GM10266 (cell line): Measurements from ENCODE around the gene SLC66A3.
"Not testable (repeated sequence)": the region's sequence is repeated elsewhere in the genome, so short reads cannot be mapped to it uniquely, and the experiment has no call there.

Source experiments
- DNase-seq: peaks from one replicate; pipeline ENCODE4 v3.0.0; 2012; ENCODE audit errors: extremely low spot score
- TF ChIP-seq, protein P1 (sequence below): IDR thresholded peaks from 2 replicates; pipeline ENCODE4 v1.5.1; 2012; ENCODE audit warnings: mild to moderate bottlenecking, low read depth; ENCODE audit not compliant: control insufficient read depth, insufficient read depth; ENCODE audit errors: missing control alignments

SLC66A3 gene

DNA sequence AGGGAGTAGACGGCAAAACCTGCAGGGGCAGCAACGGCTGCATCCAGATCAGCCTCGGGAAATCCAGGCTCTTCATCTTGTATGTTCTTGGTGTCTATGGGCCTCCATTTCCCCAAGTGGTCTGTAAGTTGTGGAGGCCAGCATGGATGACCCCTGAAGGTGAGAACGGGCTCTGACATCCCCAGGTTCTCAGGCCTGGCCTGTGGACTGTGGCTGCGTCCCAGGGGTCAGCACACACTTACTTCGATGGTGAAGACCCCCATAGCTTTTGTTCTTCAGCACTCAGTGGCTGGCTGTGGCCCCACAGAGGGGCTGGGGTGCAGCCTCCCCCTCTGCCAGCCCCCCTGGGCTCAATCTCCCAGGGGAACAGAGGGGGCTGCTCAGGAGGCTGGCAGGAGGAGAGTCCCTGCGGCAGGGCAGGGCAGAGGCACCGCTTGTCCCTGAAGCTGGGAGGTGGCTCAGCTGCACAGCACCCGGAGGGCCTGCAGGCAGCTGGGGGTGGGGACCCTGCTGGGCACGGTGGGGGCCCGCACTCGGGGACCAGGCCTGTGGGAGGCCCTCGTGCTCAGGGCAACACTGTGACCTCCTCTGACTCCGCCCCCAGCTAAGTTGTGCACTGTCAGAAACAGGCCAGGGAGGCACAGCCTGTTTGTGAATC lies 3.8 kb downstream of the SLC66A3 start:
- TF ChIP-seq, protein P1, sequence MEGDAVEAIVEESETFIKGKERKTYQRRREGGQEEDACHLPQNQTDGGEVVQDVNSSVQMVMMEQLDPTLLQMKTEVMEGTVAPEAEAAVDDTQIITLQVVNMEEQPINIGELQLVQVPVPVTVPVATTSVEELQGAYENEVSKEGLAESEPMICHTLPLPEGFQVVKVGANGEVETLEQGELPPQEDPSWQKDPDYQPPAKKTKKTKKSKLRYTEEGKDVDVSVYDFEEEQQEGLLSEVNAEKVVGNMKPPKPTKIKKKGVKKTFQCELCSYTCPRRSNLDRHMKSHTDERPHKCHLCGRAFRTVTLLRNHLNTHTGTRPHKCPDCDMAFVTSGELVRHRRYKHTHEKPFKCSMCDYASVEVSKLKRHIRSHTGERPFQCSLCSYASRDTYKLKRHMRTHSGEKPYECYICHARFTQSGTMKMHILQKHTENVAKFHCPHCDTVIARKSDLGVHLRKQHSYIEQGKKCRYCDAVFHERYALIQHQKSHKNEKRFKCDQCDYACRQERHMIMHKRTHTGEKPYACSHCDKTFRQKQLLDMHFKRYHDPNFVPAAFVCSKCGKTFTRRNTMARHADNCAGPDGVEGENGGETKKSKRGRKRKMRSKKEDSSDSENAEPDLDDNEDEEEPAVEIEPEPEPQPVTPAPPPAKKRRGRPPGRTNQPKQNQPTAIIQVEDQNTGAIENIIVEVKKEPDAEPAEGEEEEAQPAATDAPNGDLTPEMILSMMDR: no peak
- DNase-seq: no peak

DNA sequence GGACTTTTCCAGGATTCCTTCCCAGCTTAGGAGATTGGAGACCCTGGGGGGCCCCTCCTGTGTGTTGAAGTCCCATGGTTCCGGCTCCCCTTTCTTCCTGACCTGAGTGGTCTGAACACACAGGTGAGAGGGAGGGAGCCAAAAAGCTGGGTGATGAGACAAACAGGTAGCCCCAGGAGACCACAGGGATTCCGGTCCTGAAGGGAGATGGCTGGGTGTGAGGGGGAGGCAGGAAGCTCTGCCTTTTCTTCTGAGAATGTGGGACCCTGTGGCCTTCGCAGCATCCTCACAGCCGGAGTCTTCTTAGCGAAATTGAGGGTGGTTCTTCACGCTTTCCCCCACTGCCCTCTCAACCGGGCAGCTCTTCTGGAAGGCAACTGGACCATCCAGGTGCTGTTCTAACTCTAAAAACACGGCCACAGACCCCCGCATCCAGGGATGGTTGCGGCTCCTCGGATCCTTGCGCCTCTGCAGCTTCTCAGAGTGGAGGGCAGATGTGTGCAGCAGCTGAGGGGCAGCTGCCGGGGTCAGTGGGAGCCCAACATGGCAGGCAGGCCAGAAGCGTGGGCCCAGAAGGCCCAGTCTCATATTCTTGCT lies 4.4 kb downstream of the SLC66A3 start:
- TF ChIP-seq, protein P1: no peak
- no peak for DNase-seq

DNA sequence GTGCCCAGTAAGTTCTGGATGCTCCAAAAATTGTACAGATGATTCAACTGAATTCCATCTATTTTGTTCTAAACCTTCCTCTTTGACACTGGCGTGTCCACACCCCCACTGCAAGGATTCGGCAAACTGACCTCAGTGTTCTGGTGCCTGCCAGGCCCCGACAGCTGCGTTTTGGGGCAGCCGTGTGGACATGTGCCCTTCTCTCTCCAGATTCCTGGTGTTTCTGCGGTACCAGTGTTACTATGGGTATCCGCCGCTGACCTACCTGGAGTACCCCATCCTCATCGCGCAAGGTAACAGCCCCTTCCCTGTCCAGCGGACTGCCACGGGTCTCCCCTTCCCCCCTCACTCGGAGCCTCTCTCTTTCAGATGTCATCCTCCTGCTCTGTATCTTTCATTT lies 5.0 kb downstream of the SLC66A3 start:
- no peak for DNase-seq
- TF ChIP-seq, protein P1: no peak

DNA sequence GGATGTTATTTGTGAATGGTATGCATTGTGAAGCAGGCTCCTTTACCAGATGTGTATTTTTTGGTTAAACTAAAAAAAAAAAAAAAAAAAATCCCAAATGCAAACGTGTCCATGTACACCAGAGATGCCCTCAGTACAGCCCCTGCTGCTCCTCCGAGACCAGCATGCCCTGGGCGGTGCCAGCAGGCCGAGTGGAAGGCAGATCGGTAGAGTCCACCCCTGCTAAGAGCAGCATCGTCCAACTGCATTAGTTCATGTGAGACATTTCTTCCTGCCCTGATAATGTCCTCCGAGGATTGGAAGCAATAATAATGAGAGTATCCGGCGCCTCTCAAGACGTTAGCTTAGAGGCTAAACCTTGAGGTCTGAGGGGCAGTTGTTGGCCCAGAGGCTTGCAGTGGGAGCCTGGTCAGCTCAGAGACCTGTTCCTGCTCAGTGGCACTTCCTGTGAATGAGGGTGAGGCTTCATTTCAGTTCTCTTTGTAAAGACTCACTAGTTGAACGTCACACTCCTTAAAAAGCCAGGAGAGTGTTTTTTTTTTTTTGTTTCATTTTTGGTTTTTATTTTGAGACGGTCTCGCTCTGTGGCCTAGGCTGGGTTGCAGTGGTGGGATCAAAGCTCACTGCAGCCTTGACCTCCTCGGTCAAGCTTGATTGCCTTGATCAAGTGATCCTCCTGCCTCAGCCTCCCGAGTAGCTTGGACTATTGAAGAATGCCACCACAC lies 5.6 kb downstream of the SLC66A3 start:
- TF ChIP-seq, protein P1: no peak

DNA sequence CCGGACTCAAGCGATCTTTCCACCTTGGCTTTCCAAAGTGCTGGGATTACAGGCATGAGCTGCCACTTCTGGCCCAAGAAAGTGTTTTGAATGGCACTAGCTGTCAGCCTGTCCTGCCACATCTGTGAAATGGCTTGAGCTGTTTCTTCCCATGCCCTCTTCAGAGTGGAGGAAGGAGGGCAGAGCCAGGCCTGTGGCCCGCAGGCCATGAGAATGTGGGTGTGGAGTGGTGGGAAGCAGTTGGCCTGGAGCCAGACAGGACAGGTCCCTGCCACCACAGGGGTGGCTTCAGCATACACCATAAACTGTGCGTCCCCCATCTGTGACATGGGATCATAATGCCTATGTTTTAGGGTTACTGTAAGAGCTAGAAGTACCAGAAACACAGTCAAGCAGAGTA lies 6.5 kb downstream of the SLC66A3 start:
- TF ChIP-seq, protein P1: no peak
- DNase-seq: no peak

More for the DNA sequence above, 5.6 kb downstream of the SLC66A3 start:
- peak; percentile 77 for DNase-seq

DNA sequence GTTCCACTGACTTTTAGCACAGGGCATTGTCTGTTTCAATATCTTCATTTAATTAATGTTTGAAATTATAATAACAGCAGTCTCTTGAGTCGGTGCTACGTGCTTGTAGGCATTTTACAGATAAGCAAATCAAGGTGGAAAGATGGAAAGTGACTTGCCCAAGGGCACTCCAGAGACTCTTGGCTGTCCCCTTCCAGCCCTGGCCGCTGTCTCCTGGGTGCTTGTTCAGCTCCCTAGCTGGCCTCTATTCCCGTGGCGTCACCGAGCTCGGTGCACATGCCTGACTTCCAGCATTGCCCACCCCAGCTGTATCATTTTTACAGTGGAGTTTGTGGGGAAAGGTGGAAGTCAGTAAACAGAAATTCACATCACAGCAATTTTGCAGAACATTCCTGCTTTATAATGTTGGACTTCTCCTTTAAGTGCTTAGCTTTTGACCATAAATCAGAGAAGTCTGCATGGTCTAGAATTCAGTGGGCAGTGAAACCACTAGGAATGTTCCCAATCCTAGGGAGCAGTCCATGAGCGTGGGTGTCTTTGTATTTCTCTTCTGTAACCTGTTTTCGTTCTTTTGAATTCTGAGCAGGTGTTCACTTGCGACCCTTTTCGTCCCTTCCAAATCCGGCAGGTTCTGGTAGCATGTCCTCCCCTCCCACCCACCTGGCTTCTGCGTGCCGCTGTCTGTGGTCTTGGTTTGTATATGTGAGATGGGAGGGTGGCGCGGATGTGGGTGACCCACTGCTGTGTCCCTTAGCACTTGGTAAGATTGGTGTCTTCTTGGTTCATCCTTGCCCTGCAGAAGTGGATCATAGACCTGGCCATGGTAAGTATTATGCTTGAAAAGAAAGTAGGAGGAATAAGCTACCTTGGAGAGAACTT lies 8.4 kb downstream of the SLC66A3 start:
- DNase-seq: no peak
- TF ChIP-seq, protein P1: no peak

DNA sequence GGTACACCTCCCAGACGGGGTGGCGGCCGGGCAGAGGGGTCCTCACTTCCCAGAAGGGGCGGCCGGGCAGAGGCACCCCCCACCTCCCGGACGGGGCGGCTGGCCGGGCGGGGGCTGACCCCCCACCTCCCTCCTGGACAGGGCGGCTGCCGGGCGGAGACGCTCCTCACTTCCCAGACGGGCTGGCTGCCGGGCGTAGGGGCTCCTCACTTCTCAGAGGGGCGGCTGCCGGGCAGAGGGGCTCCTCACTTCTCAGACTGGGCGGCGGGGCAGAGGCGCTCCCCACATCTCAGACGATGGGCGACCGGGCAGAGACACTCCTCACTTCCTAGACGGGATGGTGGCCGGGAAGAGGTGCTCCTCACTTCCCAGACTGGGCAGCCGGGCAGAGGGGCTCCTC lies 9.8 kb downstream of the SLC66A3 start:
- DNase-seq: not testable (repeated sequence)
